ENCODE results near the gene AHNAK. TPM values are rescaled to one million over a fixed set of nuclear protein-coding genes. Genes with fewer than 3 reads are reported as not detected.

Gene AHNAK
- polyA plus RNA-seq, 1 experiment, result 231 TPM

- H3K27ac ChIP-seq (ENCODE audit: low read depth, low read length), result peak overlapping the region; percentile 68
- DNase-seq (ENCODE audit: low read depth, low spot score), result peak; percentile 80
- H3K9me3 ChIP-seq (ENCODE audit: control insufficient read depth, insufficient read depth, low read length), result peaks cover 6% of the 10 kb centered on the region; the same call in 1 of the 2 replicates
- CTCF ChIA-PET, result interaction anchor here (1.3 to 6.2 kb wide), 4 partner anchors 13 to 166 kb away, joined by 3 to 137 read pairs (median 95); no protein-coding TSS in a partner anchor
- POLR2A ChIA-PET, result interaction anchor here (0.5 to 3.5 kb wide), 7 partner anchors 8 to 134 kb away, joined by 3 to 28 read pairs (median 4); partner anchors contain the start of gene EEF1G
- TF ChIP-seq CTCF (IDR thresholded peaks at IDR 0.05; ENCODE audit: low read depth, low read length), result peak; percentile 3; the same call in 1 of the 2 replicates
- no peaks in the 10 kb centered on the region for H3K27me3 ChIP-seq (ENCODE audit: control insufficient read depth, insufficient read depth, low read length)
- peak overlapping the region; percentile 98 for H3K4me3 ChIP-seq (ENCODE audit: low read depth, low read length)
Observed at GRCh38 chr11:62545437-62546243, 966 bp downstream of the AHNAK start.

GRCh38 chr11:62544581-62545436 lies 1.8 kb downstream of the AHNAK start:
- no peak for DNase-seq (ENCODE audit: low read depth, low spot score)

GRCh38 chr11:62543680-62544444 lies 2.7 kb downstream of the AHNAK start:
- H3K9me3 ChIP-seq (ENCODE audit: control insufficient read depth, insufficient read depth, low read length), result peaks cover 6% of the 10 kb centered on the region; the same call in 1 of the 2 replicates
- H3K27me3 ChIP-seq (ENCODE audit: control insufficient read depth, insufficient read depth, low read length), result no peaks in the 10 kb centered on the region
- peak overlapping the region; percentile 98 for H3K4me3 ChIP-seq (ENCODE audit: low read depth, low read length)
- CTCF ChIA-PET, result interaction anchor here (0.6 to 6.2 kb wide), 23 partner anchors 9 to 168 kb away, joined by 3 to 137 read pairs (median 13); partner anchors contain the start of genes EEF1G, LRRN4CL, SCGB1A1 and TUT1
- POLR2A ChIA-PET, result interaction anchor here (0.6 to 3.5 kb wide), 8 partner anchors 10 to 297 kb away, joined by 3 to 28 read pairs (median 10); partner anchors contain the start of genes C11orf98, CSKMT and EEF1G
- H3K27ac ChIP-seq (ENCODE audit: low read depth, low read length), result peak overlapping the region; percentile 11
- DNase-seq (ENCODE audit: low read depth, low spot score), result no peak
- TF ChIP-seq CTCF (IDR thresholded peaks at IDR 0.05; ENCODE audit: low read depth, low read length), result no peak

More at GRCh38 chr11:62544581-62545436, 1.8 kb downstream of the AHNAK start:
- ChIA-PET POLR2A (interaction anchor here (0.5 to 3.5 kb wide), 9 partner anchors 9 to 150 kb away, joined by 3 to 28 read pairs (median 9); partner anchors contain the start of genes EEF1G and MTA2), CTCF (interaction anchor here (1.3 to 6.2 kb wide), 6 partner anchors 8 to 165 kb away, joined by 3 to 137 read pairs (median 64); partner anchors contain the start of gene TUT1)
- Histone ChIP-seq H3K27me3 (ENCODE audit: control insufficient read depth, insufficient read depth, low read length) (no peaks in the 10 kb centered on the region), H3K9me3 (ENCODE audit: control insufficient read depth, insufficient read depth, low read length) (peaks cover 6% of the 10 kb centered on the region; the same call in 1 of the 2 replicates), H3K4me3 (ENCODE audit: low read depth, low read length) (peak overlapping the region; percentile 98), H3K27ac (ENCODE audit: low read depth, low read length) (peak overlapping the region; percentile 57)
- no peak for TF ChIP-seq CTCF (IDR thresholded peaks at IDR 0.05; ENCODE audit: low read depth, low read length)

GRCh38 chr11:62542750-62543567 lies 3.6 kb downstream of the AHNAK start:
- peak; percentile 98 for TF ChIP-seq CTCF (IDR thresholded peaks at IDR 0.05; ENCODE audit: low read depth, low read length)
- Histone ChIP-seq H3K27ac (ENCODE audit: low read depth, low read length) (peak overlapping the region; percentile 39), H3K9me3 (ENCODE audit: control insufficient read depth, insufficient read depth, low read length) (peaks cover 6% of the 10 kb centered on the region; the same call in 1 of the 2 replicates), H3K4me3 (ENCODE audit: low read depth, low read length) (peak overlapping the region; percentile 98), H3K27me3 (ENCODE audit: control insufficient read depth, insufficient read depth, low read length) (no peaks in the 10 kb centered on the region)
- no peak for DNase-seq (ENCODE audit: low read depth, low spot score)
- CTCF ChIA-PET, result interaction anchor here (0.6 to 6.2 kb wide), 41 partner anchors 9 to 168 kb away, joined by 3 to 137 read pairs (median 7); partner anchors contain the start of genes EEF1G, LRRN4CL, SCGB1A1 and TUT1
- POLR2A ChIA-PET, result interaction anchor here (0.7 to 3.5 kb wide), 8 partner anchors 11 to 298 kb away, joined by 4 to 28 read pairs (median 12); partner anchors contain the start of genes C11orf98, CSKMT and EEF1G
